GM18505 (cell line): ENCODE data around the gene IL31.
"Not testable (repeated sequence)": the region's sequence is repeated elsewhere in the genome, so short reads cannot be mapped to it uniquely, and the experiment has no call there.

Experiments
- ATAC-seq: cut with Tn5 transposase; IDR thresholded peaks from one replicate; pipeline ENCODE4 v1.9.1; 2021; ENCODE audit not compliant: unreplicated experiment
- POLR2A ChIP-seq: IDR thresholded peaks from 4 replicates; pipeline ENCODE4 v1.6.1; 2011; ENCODE audit warnings: borderline replicate concordance; ENCODE audit not compliant: insufficient read depth, insufficient read length; ENCODE audit errors: extremely low read depth

IL31 gene

GRCh38 chr12:122185079-122185478 lies 11.1 kb upstream of the IL31 start:
- no peak for ATAC-seq
- TF ChIP-seq POLR2A = no peak

GRCh38 chr12:122184517-122184916 lies 10.5 kb upstream of the IL31 start:
- no peak for ATAC-seq

GRCh38 chr12:122183588-122183940 lies 9.5 kb upstream of the IL31 start:
- no peak for ATAC-seq
- TF ChIP-seq POLR2A = no peak

More at GRCh38 chr12:122184517-122184916, 10.5 kb upstream of the IL31 start:
- no peak for TF ChIP-seq POLR2A

- TF ChIP-seq POLR2A = no peak
- ATAC-seq = no peak
These were observed 9.0 kb upstream of the IL31 start, which contains the start of gene LRRC43 for GRCh38 chr12:122182887-122183587. Gene LRRC43, plus strand, starts transcription at chr12:122183123. Its CDS starts 22 bp downstream, at chr12:122183145.

GRCh38 chr12:122176473-122176872 lies 2.5 kb upstream of the IL31 start:
- ATAC-seq = not testable (repeated sequence)

- TF ChIP-seq POLR2A = no peak
- no peak for ATAC-seq
These were observed 1.6 kb downstream of the IL31 start for GRCh38 chr12:122172262-122172939.

GRCh38 chr12:122171399-122171798 lies 2.6 kb downstream of the IL31 start:
- TF ChIP-seq POLR2A = no peak
- ATAC-seq = no peak

- no peak for TF ChIP-seq POLR2A
- no peak for ATAC-seq
These were observed 5.5 kb downstream of the IL31 start for GRCh38 chr12:122168492-122168891.

- no peak for TF ChIP-seq POLR2A
- ATAC-seq = no peak
These were observed 6.6 kb downstream of the IL31 start for GRCh38 chr12:122167356-122167925.

GRCh38 chr12:122166422-122167349 lies 7.3 kb downstream of the IL31 start:
- no peak for TF ChIP-seq POLR2A
- no peak for ATAC-seq

- TF ChIP-seq POLR2A = no peak
- ATAC-seq = no peak
These were observed 11.0 kb downstream of the IL31 start for GRCh38 chr12:122162976-122163375.

GRCh38 chr12:122161682-122162081 lies 12.3 kb downstream of the IL31 start:
- ATAC-seq = no peak
- TF ChIP-seq POLR2A = no peak

- ATAC-seq = no peak
- no peak for TF ChIP-seq POLR2A
These were observed 13.3 kb downstream of the IL31 start for GRCh38 chr12:122160761-122161160.

GRCh38 chr12:122159882-122160281 lies 14.1 kb downstream of the IL31 start:
- ATAC-seq = no peak
- TF ChIP-seq POLR2A = no peak

GRCh38 chr12:122158700-122159285 lies 15.2 kb downstream of the IL31 start:
- TF ChIP-seq POLR2A = no peak
- no peak for ATAC-seq
